GM23338 (cell line): ENCODE measurements around the gene LRRIQ3. TPM values are rescaled to one million over a fixed set of nuclear protein-coding genes. Genes with fewer than 3 reads are reported as not detected.

Source experiments
- ATAC-seq: fragments of 200-7000 bp; cut with Tn5 transposase; 3 replicates; pipeline ENCODE4 v1.9.1; 2020
- DNase-seq: peaks from one replicate; pipeline ENCODE4 v3.0.0-alpha.2; 2015; ENCODE audit warnings: low spot score
- H2AFZ ChIP-seq: fragments of 200-600 bp; sonication (generic); 2 replicates; pipeline ENCODE4 v1.8.0; 2016; ENCODE audit warnings: antibody characterized with exemption, mild to moderate bottlenecking, moderate library complexity
- H3F3A ChIP-seq: fragments of 200-600 bp; sonication (generic); replicated peaks from 2 replicates; pipeline ENCODE4 v1.8.0; 2017; ENCODE audit warnings: antibody characterized with exemption, mixed run types, low read depth
- H3K27ac ChIP-seq: fragments of 200-600 bp; sonication (generic); 2 replicates; pipeline ENCODE4 v1.6.1; 2016; ENCODE audit warnings: low read depth
- H3K27me3 ChIP-seq: fragments of 200-600 bp; sonication (generic); 2 replicates; pipeline ENCODE4 v1.8.0; 2016; ENCODE audit warnings: mild to moderate bottlenecking, mixed run types, moderate library complexity; ENCODE audit not compliant: insufficient read depth
- H3K36me3 ChIP-seq: fragments of 200-600 bp; sonication (generic); 2 replicates; pipeline ENCODE4 v1.8.0; 2016; ENCODE audit warnings: mild to moderate bottlenecking; ENCODE audit not compliant: insufficient read depth
- H3K4me1 ChIP-seq: fragments of 200-600 bp; sonication (generic); 2 replicates; pipeline ENCODE4 v1.8.0; 2016; ENCODE audit warnings: mild to moderate bottlenecking, moderate library complexity; ENCODE audit not compliant: insufficient read depth
- H3K4me2 ChIP-seq: fragments of 200-600 bp; sonication (generic); 2 replicates; pipeline ENCODE4 v1.7.1; 2017; ENCODE audit warnings: mixed run types
- H3K4me3 ChIP-seq: fragments of 200-600 bp; sonication (generic); 2 replicates; pipeline ENCODE4 v1.6.1; 2016; ENCODE audit warnings: mixed run types
- H3K79me2 ChIP-seq: fragments of 200-600 bp; sonication (generic); replicated peaks from 2 replicates; pipeline ENCODE4 v1.8.0; 2017; ENCODE audit warnings: mild to moderate bottlenecking; ENCODE audit not compliant: insufficient read depth
- H3K9me2 ChIP-seq: fragments of 200-600 bp; sonication (generic); 2 replicates; pipeline ENCODE4 v1.8.0; 2017; ENCODE audit not compliant: insufficient read depth
- H4K20me1 ChIP-seq: fragments of 200-600 bp; sonication (generic); replicated peaks from 2 replicates; pipeline ENCODE4 v1.8.0; 2017; ENCODE audit warnings: mild to moderate bottlenecking; ENCODE audit not compliant: insufficient read depth
- H3K27ac Mint-ChIP-seq: 2 replicates; pipeline ENCODE4 v1.8.0; 2020; ENCODE audit warnings: inconsistent platforms, mild to moderate bottlenecking, moderate library complexity, mixed read lengths
- H3K27me3 Mint-ChIP-seq: 3 replicates; pipeline ENCODE4 v1.8.0; 2022; ENCODE audit warnings: low read depth, mild to moderate bottlenecking, moderate library complexity, mixed read lengths, inconsistent platforms; ENCODE audit not compliant: insufficient read depth, poor library complexity
- H3K36me3 Mint-ChIP-seq: 3 replicates; pipeline ENCODE4 v1.8.0; 2021; ENCODE audit warnings: low read depth, mild to moderate bottlenecking, inconsistent platforms, moderate library complexity, mixed read lengths
- H3K4me1 Mint-ChIP-seq: 3 replicates; pipeline ENCODE4 v1.8.0; 2020; ENCODE audit warnings: mild to moderate bottlenecking, inconsistent platforms, mixed read lengths
- H3K4me3 Mint-ChIP-seq: 3 replicates; pipeline ENCODE4 v1.8.0; 2021; ENCODE audit warnings: moderate library complexity, mild to moderate bottlenecking, inconsistent platforms, mixed read lengths
- H3K9me3 Mint-ChIP-seq: 3 replicates; pipeline ENCODE4 v1.8.0; 2020; ENCODE audit warnings: moderate library complexity, mild to moderate bottlenecking, inconsistent platforms, mixed read lengths
- CREB1 ChIP-seq: fragments of 250-450 bp; sonication (Bioruptor Pico); IDR thresholded peaks from 2 replicates; pipeline ENCODE4 v1.5.0; 2020; ENCODE audit warnings: low read depth, mild to moderate bottlenecking, moderate library complexity
- CTCF ChIP-seq, 2 experiments: fragments of 200-600 bp in 1 of 2; sonication (generic) in 1 of 2; conservative IDR thresholded peaks; 2 replicates each; pipeline versions ENCODE4 v1.5.1 to v1.6.1; 2016 to 2017; ENCODE audit warnings: antibody characterized with exemption in 2 of 2, low read depth in 2 of 2, mild to moderate bottlenecking in 2 of 2, moderate library complexity in 1 of 2
- ETS1 ChIP-seq: IDR thresholded peaks from 2 replicates; pipeline ENCODE4 v1.6.1; 2016; ENCODE audit warnings: antibody characterized with exemption
- EZH2 ChIP-seq: fragments of 200-600 bp; sonication (generic); IDR thresholded peaks from one replicate; pipeline ENCODE4 v1.8.0; 2017; ENCODE audit warnings: antibody characterized with exemption, mild to moderate bottlenecking, low read depth; ENCODE audit not compliant: unreplicated experiment
- EZH2phosphoT487 ChIP-seq: fragments of 200-600 bp; sonication (generic); IDR thresholded peaks from one replicate; pipeline ENCODE4 v1.8.1; 2018; ENCODE audit warnings: antibody characterized with exemption; ENCODE audit not compliant: unreplicated experiment
- NANOG ChIP-seq: IDR thresholded peaks from 2 replicates; pipeline ENCODE4 v1.6.1; 2016; ENCODE audit warnings: antibody characterized with exemption, borderline replicate concordance
- POLR2AphosphoS5 ChIP-seq: IDR thresholded peaks from 2 replicates; pipeline ENCODE4 v1.6.1; 2016; ENCODE audit warnings: antibody characterized with exemption, low read depth
- STAT1 ChIP-seq: IDR thresholded peaks from one replicate; pipeline ENCODE4 v1.6.1; 2016; ENCODE audit warnings: antibody characterized with exemption; ENCODE audit not compliant: unreplicated experiment
- ZNF114 ChIP-seq: fragments of 250-450 bp; sonication (Bioruptor Pico); IDR thresholded peaks from 2 replicates; pipeline ENCODE4 v1.5.0; 2020; ENCODE audit warnings: mild to moderate bottlenecking, moderate library complexity
- ZNF331 ChIP-seq: fragments of 250-450 bp; sonication (Bioruptor Pico); IDR thresholded peaks from 2 replicates; pipeline ENCODE4 v1.5.0; 2020; ENCODE audit warnings: low read depth, mild to moderate bottlenecking, moderate library complexity
- ZNF462 ChIP-seq: fragments of 250-450 bp; sonication (Bioruptor Pico); IDR thresholded peaks from 2 replicates; pipeline ENCODE4 v1.5.0; 2020; ENCODE audit warnings: mild to moderate bottlenecking, moderate library complexity
- polyA plus RNA-seq: library from polyadenylated mRNA; unstranded; fragments of >200 nt; fragmentation: Nextera tagmentation; extraction: Ambion mirVana; gene quantifications from 2 replicates; pipeline ENCODE4 v1.2.1, GENCODE V29; 2016
- total RNA-seq: library from RNA; depleted of rRNA; stranded (reverse); fragments of >200 nt; shearing (Covaris generic); gene quantifications from 2 replicates; pipeline ENCODE4 v1.2.3, GENCODE V29; 2014

The LRRIQ3 gene
- total and polyA plus RNA-seq, 2 experiments from 2014 or later: 0.21 to 0.36 TPM

GRCh38 chr1:74091371-74091770, 106.6 kb downstream of the LRRIQ3 start:
- H3K4me2 ChIP-seq: no peak overlapping the region
- no peak overlapping the region for H3K4me3 ChIP-seq
- 0 out of 2 replicates have a peak, but pooled peaks cover 3% of the 10 kb centered on the region for H3K9me2 ChIP-seq
- DNase-seq (no peak), ATAC-seq (no peak)
- no peak overlapping the region for H3K27ac ChIP-seq
- no peak overlapping the region for H3K27ac Mint-ChIP-seq
- TF ChIP-seq NANOG: no peak
- no peak for TF ChIP-seq ETS1
- no peak for TF ChIP-seq EZH2
- TF ChIP-seq EZH2phosphoT487: no peak
- no peak for TF ChIP-seq ZNF114
- TF ChIP-seq STAT1: no peak
- TF ChIP-seq POLR2AphosphoS5: no peak
- no peak for TF ChIP-seq CTCF (conservative IDR thresholded peaks at IDR 0.05; ENCODE audit: low read depth in 2 of 2)
- TF ChIP-seq ZNF331 (CRISPR knock-in tag): no peak; the same call in 1 of the 2 replicates
- TF ChIP-seq CREB1 (CRISPR knock-in tag): no peak
- no peak for TF ChIP-seq ZNF462 (CRISPR knock-in tag)
- peaks cover 30% of the 10 kb centered on the region for H3K9me3 Mint-ChIP-seq
- H3K36me3 Mint-ChIP-seq: peaks cover 16% of the 10 kb centered on the region; the same call in 2 of the 3 replicates
- H3K79me2 ChIP-seq: no peaks in the 10 kb centered on the region
- H3K4me1 ChIP-seq: no peaks in the 10 kb centered on the region
- H3K36me3 ChIP-seq: 0 out of 2 replicates have a peak, but pooled peaks cover 3% of the 10 kb centered on the region
- H3K27me3 Mint-ChIP-seq: peaks cover 4% of the 10 kb centered on the region
- no peaks in the 10 kb centered on the region for H3K4me1 Mint-ChIP-seq
- H4K20me1 ChIP-seq: no peaks in the 10 kb centered on the region
- no peaks in the 10 kb centered on the region for H3K27me3 ChIP-seq
- H2AFZ ChIP-seq: no peak overlapping the region
- no peak overlapping the region for H3K4me3 Mint-ChIP-seq
- H3F3A ChIP-seq: no peaks in the 10 kb centered on the region
